ENCODE data around the gene NPNT.

Gene NPNT

DNA sequence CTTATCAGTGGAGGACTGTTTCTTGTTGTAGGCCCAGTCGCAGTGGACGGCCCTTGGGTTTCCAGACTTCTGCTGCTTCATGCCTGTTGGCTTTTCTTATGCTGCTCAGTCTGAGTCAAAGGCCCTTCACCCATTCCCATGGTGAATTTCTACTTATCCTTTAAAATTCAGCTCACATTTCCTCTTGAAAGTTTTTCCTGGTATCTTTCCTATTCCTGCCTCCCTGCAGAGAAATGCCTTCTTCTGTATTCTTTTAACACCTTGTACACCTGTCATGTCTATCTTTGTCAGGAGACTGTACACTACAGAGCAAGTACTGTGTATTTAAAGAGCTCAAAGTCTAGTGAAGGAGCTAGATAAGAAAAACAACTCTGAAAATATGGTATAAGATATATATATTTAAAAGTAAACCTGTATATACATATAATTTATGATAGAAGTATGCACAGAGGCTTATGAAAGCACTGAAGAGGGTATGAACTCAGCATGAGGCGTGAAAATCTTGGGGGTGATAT, 22.0 kb downstream of the NPNT start:
- no peak for DNase-seq

DNA sequence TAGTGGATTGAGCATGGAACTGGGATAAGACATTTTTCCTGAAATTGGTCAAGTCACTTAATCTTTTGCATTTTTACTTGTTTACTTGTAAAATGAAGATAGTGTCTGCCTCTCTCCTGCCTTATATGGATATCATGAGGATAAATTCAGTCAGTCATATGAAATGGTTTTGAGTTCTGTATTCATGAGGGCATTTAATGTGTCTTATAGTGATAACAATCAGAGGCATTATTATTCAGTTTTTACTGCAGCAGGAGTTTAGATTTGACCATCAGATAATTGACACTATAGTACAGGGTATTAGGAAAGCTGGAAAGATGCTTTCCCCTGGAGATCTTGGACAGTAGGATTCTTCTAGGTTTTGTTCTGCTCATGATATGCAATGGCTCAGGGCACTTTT, 26.0 kb downstream of the NPNT start:
- no peak for DNase-seq

DNA sequence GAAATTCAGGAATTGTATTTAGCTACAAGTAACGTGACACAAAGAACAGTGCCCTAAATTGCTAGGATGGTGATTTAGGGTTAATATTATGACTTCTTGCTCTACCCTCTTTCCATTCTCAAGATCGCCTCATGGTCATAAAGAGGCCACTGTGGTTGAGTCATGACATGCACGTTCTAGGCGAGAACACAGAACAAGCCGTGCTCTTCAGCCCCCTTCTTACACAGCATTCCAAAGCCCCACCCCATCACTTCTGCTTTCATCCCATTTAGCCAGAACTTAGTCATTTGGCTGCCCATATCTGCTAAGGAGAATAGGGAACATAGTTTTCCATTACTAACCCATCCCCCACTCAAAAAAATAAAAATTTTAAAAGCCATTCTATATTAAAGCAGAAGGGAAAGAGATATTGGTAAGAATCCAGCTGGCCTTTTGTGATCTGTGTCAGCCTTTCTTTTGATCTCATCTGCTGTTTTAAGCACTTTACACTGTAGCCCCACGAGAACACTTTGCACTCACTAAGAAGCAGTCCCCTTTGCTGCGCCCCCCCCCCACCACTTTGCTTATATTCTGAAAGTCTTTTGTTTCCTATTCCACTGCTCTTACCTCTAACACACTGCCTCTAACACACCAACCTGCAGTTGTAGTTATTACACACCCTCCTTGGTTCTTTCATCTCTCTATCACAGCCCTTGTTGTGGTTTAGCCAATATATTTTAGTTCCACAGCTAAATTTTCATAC, 28.4 kb downstream of the NPNT start:
- no peak for DNase-seq

DNA sequence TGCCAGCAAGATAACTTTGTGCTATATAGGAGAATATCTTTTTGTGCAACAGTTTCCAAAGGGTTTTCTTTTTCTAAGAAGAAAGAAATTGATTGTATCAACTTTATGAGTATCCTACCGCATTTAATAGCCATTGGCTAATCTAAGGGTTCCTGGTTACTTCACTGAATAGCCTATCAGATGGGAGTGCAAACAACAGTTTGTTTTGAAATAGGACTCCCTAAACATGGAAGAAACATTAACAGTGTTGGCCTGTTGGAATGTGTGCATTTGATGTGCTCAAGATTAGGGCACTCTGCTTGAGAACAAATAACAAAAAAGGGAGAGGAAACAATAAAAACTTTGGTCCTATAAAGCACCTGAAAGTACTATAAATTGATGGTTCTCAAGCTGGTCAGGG, 29.1 kb downstream of the NPNT start:
- no peak for DNase-seq

DNA sequence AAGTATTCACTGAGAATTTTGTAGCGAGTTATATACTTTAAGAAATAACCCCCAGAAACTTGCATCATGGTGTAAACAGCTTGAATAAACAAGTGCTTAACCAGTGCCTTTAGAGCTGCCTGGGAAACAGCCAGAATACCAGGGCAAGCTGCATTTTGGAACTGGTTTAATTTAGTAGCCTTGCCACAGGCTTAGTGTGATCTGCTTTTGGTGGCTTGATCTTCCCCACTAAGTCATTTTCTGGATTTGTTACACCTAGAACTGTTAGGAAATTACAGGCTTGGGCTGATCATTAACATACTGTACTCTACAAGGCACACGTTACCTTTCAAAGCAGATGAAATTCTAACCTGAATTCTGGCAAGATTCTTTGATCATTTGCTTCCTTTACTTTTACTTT, 35.4 kb downstream of the NPNT start:
- DNase-seq: no peak

DNA sequence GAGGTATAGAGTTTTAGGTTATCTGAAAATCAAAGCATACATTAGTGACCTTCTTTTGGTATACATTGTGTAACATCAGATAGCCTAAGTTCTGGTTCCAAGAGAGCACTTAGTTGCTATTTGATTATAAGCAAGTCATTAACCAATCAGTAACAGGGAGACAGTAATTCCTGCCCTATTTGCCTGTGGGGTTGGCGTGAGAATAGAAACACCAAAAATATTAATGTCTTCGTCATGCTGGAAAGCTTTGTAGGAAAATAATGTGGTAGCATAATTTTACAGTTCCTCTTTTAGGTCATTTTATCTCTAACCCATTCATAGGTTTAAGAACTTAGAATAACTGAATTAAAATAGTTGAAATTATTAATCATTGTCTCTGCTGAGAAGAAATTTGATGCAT, 37.8 kb downstream of the NPNT start:
- DNase-seq: no peak

DNA sequence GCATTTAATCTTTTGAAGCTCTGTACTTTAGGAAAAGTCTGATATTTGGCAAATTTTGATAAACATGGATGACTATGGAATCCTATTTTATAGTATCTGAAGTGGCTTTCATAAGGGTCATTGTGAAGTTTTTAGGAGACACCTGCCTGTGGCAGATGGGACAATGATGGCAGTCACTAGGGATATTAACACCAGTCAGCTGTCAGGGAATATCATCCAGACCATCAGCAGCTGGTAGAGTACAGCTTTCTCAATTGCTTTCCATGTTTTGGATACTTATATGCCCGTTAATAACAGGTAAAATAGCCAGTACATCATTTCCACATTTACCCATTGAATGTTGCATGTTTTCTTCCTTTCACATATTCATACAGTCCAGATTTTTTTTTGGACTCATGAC, 39.1 kb downstream of the NPNT start:
- DNase-seq: no peak

DNA sequence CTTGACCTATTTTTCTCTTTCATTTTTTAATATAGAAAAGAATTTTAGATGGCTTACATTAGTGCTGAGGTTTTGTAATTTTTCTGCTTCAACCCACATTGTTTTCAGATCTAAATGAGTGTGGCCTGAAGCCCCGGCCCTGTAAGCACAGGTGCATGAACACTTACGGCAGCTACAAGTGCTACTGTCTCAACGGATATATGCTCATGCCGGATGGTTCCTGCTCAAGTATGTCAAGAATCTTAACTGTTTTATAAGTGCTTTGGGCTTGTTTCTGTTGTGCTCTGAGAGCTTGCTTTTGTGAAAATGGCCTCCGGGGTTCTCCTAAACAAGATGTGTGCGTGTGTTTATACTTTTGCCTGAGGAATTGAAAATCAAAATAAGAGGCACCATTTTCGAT, 41.6 kb downstream of the NPNT start:
- no peak for DNase-seq

DNA sequence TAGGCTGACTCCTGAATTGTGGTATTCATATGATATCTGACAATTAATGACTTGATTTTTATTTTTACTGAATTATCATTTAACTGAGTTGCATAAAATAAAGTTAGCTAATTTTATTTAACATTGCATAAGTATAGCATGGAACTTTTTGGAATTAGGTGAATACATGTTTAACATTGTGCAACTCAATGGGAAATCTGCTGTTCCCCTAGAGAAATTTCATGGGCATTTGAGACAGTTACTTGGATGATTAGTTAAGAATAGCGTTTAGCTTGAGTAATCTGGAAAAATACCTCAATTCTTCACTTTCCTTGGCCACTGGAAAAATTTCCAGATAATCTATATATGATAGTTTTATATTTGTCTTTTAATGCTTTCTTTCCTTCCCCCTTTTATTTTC, 42.5 kb downstream of the NPNT start:
- DNase-seq: no peak

DNA sequence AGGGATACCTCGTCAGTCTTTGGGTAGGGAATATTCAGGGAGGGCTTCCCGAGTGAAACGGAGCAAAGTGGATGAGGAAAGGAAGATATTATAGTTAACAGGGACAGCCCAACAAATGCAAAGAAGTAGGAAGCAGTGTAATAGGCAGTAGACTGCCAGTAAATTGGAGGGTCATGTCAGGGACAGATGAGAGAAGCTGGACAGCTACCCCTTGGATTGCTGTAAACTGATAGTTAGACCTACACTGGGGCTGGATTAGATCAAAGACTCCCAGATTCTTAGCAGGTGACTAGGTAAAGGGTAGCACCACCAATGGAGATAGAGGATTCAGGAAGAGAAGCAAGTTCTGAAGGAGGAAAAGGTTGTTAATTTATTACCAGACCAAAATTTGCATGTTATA, 48.0 kb downstream of the NPNT start:
- no peak for DNase-seq

DNA sequence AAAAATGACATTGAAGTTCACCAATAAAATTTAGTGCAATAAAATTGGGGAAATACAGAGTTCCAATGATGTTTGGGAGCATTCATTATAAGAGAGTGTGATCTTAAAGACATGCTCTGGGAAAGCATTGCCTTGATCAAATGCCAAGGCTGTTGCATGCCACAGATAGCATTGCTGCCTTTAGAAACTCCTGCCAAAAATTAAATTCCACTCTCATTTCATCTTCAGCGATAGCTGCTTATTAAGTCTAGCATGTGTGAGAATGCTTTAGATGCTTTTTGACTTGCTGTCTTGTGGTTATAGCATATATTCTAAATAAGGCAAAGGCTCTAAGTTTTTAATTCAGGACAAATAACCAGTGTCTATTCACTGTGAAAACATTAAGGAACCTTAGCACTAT, 49.3 kb downstream of the NPNT start:
- DNase-seq: no peak

DNA sequence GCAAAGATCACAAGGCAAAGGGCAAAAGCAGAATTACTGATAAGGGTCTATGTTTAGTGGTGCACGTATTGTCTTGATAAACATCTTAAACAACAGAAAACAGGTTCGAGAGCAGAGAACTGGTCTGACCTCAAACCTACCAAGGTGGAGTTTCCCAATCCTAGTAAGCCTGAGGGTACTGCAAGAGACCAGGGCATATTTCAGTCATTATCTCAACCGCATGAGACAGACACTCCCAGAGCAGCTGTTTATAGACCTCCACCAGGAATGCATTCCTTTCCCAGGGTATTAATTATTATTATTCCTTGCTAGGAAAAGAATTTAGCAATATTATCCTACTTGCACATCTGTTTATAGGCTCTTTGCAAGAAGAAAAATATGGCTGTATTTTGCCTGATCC, 51.5 kb downstream of the NPNT start:
- DNase-seq: no peak

DNA sequence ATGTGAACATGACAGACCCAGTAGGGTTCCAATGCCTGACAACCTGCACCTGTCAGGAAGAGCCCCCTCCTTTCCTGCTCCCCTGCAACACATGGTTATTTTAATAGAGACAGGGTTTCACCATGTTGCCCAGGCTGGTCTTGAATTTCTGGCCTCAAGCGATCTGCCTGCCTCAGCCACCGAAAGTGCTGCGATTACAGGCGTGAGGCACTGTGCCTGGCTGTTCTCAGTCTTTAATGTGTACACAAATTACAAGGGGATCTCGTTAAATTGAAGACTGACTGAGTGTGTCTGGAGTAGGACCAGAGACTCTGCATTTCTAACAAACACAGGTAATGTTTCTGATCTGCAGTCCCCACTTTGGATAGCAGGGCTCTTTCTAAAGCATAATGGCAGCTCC, 55.4 kb downstream of the NPNT start:
- no peak for DNase-seq

DNA sequence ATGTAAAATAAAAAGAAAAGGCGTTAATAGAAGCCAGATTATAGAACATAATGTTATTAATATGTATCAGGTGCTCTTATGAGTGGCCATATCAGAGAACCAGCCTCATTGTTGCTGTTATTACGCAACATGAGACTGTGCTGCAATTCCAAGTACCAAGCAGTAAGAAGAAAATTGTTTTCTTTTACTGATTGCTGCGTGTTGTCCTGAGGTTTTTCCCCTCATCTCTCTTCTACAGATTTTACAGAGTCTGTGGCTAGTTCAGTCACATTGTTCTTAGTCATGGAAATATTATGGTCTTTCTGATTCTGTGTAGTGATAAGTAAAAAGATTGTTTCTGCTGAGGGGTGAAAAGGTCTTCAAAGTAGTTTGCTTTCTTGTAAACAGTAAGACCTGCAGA, 55.9 kb downstream of the NPNT start:
- DNase-seq: no peak

DNA sequence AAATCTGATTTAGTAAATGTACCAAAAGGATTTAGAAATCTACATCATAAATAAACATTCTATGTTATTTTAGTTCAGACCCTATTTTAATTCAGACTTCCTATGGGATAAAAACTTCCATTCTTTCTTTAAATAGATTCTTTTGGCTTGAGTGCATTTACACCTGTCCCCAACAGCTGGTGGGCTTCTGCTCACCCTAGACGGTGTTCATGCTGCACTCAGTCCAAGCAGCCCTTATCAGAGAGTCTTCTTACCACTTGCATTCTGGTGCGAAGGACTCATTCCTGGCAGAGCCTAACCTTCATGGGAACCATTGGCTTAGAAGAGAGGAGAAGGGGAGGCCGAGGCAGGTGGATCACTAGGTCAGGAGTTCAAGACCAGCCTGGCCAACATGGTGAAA, 57.3 kb downstream of the NPNT start:
- no peak for DNase-seq

DNA sequence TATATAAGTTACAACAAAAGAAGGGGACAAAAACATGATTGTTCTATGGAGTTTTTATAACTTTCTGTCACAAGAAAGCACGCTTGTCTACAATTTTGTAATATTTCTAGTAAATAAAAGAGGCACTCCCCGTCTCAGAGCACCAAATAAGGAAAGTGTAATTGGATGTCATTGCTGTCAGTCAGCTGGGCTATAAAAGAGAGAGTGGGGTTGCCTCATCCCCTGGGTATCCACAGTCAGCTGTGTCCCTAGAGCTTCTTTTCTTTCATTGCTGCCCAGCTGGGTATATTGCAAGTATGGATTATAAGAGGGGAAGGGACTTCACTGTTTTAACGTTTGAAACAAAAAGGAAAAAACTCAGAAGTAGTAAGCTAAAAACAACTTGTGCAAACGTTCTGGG, 61.3 kb downstream of the NPNT start:
- DNase-seq: no peak

DNA sequence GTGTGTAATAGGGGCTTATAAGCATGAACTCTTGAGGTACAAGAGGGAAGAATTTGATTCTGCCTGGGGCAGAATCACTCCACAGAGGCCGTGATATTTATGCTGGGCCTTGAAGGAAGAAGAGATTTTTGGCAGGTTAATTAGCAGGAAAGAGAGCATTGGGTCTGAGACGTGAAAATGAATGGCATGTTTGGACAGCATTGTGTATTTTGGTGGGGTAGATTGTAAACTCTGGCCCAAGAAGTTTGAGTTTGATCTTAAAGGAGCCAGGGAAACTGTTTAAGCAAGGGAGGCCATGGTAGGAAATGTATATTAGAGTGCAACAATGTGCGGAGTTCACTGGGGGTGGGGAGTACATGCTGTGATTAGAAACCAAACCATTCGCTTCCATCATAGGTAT, 62.4 kb downstream of the NPNT start:
- no peak for DNase-seq

DNA sequence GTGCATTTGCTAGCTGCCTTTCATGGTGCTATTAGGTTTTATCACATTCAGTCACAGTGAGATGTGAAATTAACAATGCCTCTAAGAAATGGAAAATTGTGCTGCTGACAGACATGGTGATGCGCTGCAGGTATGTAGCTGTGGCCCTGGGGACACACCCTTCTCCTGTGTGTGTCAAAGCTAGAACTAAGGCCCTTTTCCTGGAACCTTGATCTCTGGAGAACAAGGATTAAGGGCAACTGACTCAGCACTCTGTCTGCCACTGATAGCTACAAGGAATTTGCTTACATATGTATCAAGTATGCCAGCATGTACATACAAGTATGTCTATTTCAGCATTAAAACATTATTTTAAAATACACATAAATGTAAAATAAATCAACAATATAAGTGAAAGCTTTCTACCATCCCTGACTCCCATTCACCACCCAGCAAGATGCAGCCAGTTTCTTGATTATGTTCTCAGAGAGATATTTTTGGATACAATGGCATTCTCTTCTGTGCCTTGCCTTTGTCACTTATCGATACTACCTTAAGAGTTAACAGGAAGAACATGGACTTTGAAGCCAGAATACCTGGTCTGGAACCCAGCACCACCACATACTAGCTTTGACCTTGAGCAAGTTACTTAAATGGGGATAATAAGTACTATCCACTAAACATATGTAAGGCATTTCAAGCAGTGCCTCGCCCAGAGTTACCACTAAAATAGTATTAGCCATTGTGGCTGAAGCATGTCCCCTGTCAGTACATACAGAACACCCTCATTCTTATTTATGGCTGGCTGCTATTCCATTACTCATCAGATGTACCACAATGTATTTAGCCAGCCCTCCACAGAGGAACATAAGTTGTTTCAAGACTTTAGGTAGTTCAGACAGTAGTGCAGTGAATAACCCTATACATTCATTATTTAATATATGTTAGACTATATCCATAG, 68.5 kb downstream of the NPNT start:
- no peak for DNase-seq

DNA sequence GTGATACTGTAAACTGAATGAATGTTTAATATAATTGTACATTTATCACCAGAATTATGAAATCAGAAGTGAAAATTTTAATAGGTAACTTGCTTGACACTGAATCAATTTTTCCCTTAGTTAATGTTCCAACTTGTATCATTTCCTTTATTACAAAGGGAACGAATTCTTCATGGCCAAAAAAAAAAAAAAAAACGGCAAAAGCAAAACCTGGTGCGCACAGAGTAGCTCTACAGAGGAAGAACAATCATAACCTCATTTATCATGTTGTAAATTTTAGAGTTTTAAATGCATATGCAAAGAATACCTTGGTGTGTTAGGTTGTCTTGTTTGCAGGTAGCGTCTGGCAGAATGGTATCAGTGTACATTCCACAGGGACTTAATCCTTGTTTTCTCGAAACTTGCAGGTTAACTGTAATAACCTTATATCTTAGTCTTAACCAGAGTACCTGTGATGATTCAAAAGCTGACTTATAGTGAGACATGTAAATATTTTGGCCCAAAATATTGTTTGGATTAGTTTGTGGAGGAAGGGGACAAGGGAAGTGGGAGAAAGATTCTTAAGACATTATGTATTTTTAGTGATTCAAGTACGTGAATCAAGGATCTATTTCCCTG, 70.0 kb downstream of the NPNT start:
- no peak for DNase-seq

DNA sequence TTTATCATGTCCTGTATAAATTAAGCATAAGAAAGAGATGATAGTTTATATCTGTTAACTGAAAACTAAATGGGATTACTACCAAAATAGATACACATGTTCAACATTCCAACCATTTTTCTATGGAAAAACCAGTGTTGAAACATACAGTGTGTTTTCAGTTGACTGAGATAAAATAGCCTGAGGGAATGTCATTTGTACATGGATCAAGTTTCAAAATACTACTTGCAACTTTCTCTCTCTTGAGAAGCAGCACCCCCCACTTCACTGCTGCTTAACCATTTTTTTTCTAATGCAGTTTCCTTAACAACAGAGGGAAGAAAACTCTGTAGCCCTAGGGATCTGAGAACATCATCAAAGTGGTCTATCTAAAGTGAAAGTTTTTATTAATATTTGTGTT, 70.8 kb downstream of the NPNT start:
- DNase-seq: no peak

DNA sequence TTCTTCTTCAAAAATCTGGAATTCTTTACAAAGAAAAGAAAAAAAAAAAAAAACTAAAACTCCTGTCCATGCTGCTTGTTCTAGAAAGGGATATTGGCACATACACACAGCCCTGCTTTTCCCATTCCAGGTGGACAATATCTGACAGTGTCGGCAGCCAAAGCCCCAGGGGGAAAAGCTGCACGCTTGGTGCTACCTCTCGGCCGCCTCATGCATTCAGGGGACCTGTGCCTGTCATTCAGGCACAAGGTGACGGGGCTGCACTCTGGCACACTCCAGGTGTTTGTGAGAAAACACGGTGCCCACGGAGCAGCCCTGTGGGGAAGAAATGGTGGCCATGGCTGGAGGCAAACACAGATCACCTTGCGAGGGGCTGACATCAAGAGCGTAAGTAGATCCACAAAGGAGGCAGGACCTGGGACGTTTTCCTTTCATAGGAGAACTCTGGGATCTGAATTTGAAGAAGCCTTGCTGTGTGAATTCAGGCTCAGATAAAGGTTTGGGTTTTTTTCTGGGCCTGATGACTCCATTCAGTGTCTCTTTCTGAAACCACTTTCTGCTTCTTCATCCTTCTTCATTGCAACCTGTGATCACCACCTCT, 71.9 kb downstream of the NPNT start:
- DNase-seq: no peak

DNA sequence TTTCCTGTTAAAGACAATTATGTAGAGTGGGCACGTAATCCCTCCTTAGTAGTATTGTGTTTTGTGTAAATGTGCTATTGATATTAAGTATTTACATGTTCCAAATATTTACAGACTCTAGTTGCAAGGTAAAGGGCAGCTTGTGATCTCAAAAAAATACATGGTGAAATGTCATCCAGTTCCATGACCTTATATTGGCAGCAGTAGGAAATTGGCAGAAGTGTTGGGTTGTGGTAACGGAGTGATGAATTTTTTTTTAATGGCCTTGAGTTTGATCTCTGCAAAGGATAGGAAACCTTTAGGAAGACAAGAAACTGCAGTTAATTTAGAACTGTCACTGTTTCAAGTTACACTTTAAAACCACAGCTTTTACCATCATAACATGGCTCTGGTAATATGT, 74.3 kb downstream of the NPNT start:
- DNase-seq: no peak

DNA sequence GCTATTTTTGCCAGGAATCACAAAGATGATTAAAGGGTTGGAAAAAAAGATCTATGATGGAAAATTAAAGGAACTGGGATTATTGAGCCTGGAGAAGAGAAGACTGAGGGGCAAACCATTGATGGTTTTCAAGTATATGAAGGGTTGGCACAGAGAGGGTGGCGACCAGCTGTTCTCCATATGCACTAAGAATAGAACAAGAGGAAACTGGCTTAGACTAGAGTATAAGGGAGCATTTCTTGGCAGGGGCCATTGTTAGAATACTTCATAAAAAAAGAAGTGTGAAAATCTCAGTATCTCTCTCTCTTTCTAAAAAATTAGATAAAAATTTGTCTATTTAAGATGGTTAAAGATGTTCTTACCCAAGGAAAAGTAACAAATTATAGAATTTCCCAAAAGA, 75.1 kb downstream of the NPNT start:
- DNase-seq: no peak

All from activated CD4-positive, alpha-beta T cell treated with anti-CD3 and anti-CD28 coated beads for 4 hours (primary cell).